ENCODE data around the gene CDK5RAP2.

The CDK5RAP2 gene

GRCh38 chr9:120424248-120424647, 155.7 kb downstream of the CDK5RAP2 start:
- no peak overlapping the region for H3K4me2 ChIP-seq (ENCODE audit: insufficient read depth, low read length)
- no peak overlapping the region for H3K4me3 ChIP-seq (ENCODE audit: low read depth in 1 of 2, low read length in 2 of 2)
- H3K9ac ChIP-seq (ENCODE audit: low read depth, low read length) = no peak overlapping the region
- H3K9me3 ChIP-seq (ENCODE audit: insufficient read depth, low read length, severe bottlenecking) = no peaks in the 10 kb centered on the region
- peaks cover 77% of the 10 kb centered on the region for H3K36me3 ChIP-seq (ENCODE audit: insufficient read depth, low read length)
- no peak overlapping the region for H3K27ac ChIP-seq (ENCODE audit: low read length)
- ATAC-seq (ENCODE audit: insufficient read depth, low read depth) (no peak), DNase-seq (no peak)
- TF ChIP-seq EZH2 (IDR thresholded peaks at IDR 0.05; ENCODE audit: borderline replicate concordance, low read depth, low read length, severe bottlenecking) (no peak), CTCF (IDR thresholded peaks at IDR 0.05; ENCODE audit: borderline replicate concordance, extremely low read depth, low read length, poor library complexity, severe bottlenecking) (no peak)
- peaks cover 3% of the 10 kb centered on the region; the same call in 1 of the 2 replicates for H3K79me2 ChIP-seq (ENCODE audit: insufficient read depth, low read length)
- H2AFZ ChIP-seq (ENCODE audit: low read depth, low read length) = no peak overlapping the region
- H3K4me1 ChIP-seq (ENCODE audit: insufficient read depth, low read length) = no peaks in the 10 kb centered on the region
- H3K27me3 ChIP-seq (ENCODE audit: insufficient read depth, low read length, poor library complexity) = no peaks in the 10 kb centered on the region
- H4K20me1 ChIP-seq (ENCODE audit: insufficient read depth, low read length) = no peaks in the 10 kb centered on the region

GRCh38 chr9:120423812-120424211, 156.2 kb downstream of the CDK5RAP2 start:
- H3K4me3 ChIP-seq (ENCODE audit: low read depth in 1 of 2, low read length in 2 of 2) = no peak overlapping the region
- H3K9ac ChIP-seq (ENCODE audit: low read depth, low read length) = no peak overlapping the region
- no peak overlapping the region for H2AFZ ChIP-seq (ENCODE audit: low read depth, low read length)
- peaks cover 3% of the 10 kb centered on the region; the same call in 1 of the 2 replicates for H3K79me2 ChIP-seq (ENCODE audit: insufficient read depth, low read length)
- DNase-seq = no peak
- no peak overlapping the region for H3K27ac ChIP-seq (ENCODE audit: low read length)
- H3K4me1 ChIP-seq (ENCODE audit: insufficient read depth, low read length) = no peaks in the 10 kb centered on the region
- no peaks in the 10 kb centered on the region for H3K9me3 ChIP-seq (ENCODE audit: insufficient read depth, low read length, severe bottlenecking)
- ATAC-seq (ENCODE audit: insufficient read depth, low read depth) = no peak
- TF ChIP-seq CTCF (IDR thresholded peaks at IDR 0.05; ENCODE audit: borderline replicate concordance, extremely low read depth, low read length, poor library complexity, severe bottlenecking) (no peak), EZH2 (IDR thresholded peaks at IDR 0.05; ENCODE audit: borderline replicate concordance, low read depth, low read length, severe bottlenecking) (no peak)
- H3K36me3 ChIP-seq (ENCODE audit: insufficient read depth, low read length) = peaks cover 80% of the 10 kb centered on the region
- no peak overlapping the region for H3K4me2 ChIP-seq (ENCODE audit: insufficient read depth, low read length)
- H3K27me3 ChIP-seq (ENCODE audit: insufficient read depth, low read length, poor library complexity) = no peaks in the 10 kb centered on the region
- no peaks in the 10 kb centered on the region for H4K20me1 ChIP-seq (ENCODE audit: insufficient read depth, low read length)

- Histone ChIP-seq H4K20me1 (ENCODE audit: insufficient read depth, low read length) (no peaks in the 10 kb centered on the region), H2AFZ (ENCODE audit: low read depth, low read length) (no peak overlapping the region), H3K4me3 (ENCODE audit: low read depth in 1 of 2, low read length in 2 of 2) (no peak overlapping the region), H3K4me2 (ENCODE audit: insufficient read depth, low read length) (no peak overlapping the region), H3K79me2 (ENCODE audit: insufficient read depth, low read length) (no peaks in the 10 kb centered on the region), H3K36me3 (ENCODE audit: insufficient read depth, low read length) (peaks cover 92% of the 10 kb centered on the region), H3K27me3 (ENCODE audit: insufficient read depth, low read length, poor library complexity) (no peaks in the 10 kb centered on the region), H3K4me1 (ENCODE audit: insufficient read depth, low read length) (no peaks in the 10 kb centered on the region), H3K9me3 (ENCODE audit: insufficient read depth, low read length, severe bottlenecking) (no peaks in the 10 kb centered on the region), H3K27ac (ENCODE audit: low read length) (no peak overlapping the region), H3K9ac (ENCODE audit: low read depth, low read length) (no peak overlapping the region)
- TF ChIP-seq CTCF (IDR thresholded peaks at IDR 0.05; ENCODE audit: borderline replicate concordance, extremely low read depth, low read length, poor library complexity, severe bottlenecking) (no peak), EZH2 (IDR thresholded peaks at IDR 0.05; ENCODE audit: borderline replicate concordance, low read depth, low read length, severe bottlenecking) (no peak)
- ATAC-seq (ENCODE audit: insufficient read depth, low read depth) = no peak
- DNase-seq = no peak
Observed at GRCh38 chr9:120421977-120422376, 158.0 kb downstream of the CDK5RAP2 start.

- no peak for TF ChIP-seq CTCF (IDR thresholded peaks at IDR 0.05; ENCODE audit: borderline replicate concordance, extremely low read depth, low read length, poor library complexity, severe bottlenecking)
- TF ChIP-seq EZH2 (IDR thresholded peaks at IDR 0.05; ENCODE audit: borderline replicate concordance, low read depth, low read length, severe bottlenecking) = no peak
- no peaks in the 10 kb centered on the region for H3K79me2 ChIP-seq (ENCODE audit: insufficient read depth, low read length)
- H4K20me1 ChIP-seq (ENCODE audit: insufficient read depth, low read length) = no peaks in the 10 kb centered on the region
- no peak overlapping the region for H3K4me2 ChIP-seq (ENCODE audit: insufficient read depth, low read length)
- H3K4me3 ChIP-seq (ENCODE audit: low read depth in 1 of 2, low read length in 2 of 2) = no peak overlapping the region
- DNase-seq (no peak), ATAC-seq (ENCODE audit: insufficient read depth, low read depth) (no peak)
- no peak overlapping the region for H2AFZ ChIP-seq (ENCODE audit: low read depth, low read length)
- H3K9me3 ChIP-seq (ENCODE audit: insufficient read depth, low read length, severe bottlenecking) = no peaks in the 10 kb centered on the region
- H3K36me3 ChIP-seq (ENCODE audit: insufficient read depth, low read length) = peaks cover 81% of the 10 kb centered on the region
- H3K27me3 ChIP-seq (ENCODE audit: insufficient read depth, low read length, poor library complexity) = no peaks in the 10 kb centered on the region
- H3K27ac ChIP-seq (ENCODE audit: low read length) = no peak overlapping the region
- H3K9ac ChIP-seq (ENCODE audit: low read depth, low read length) = no peak overlapping the region
- no peaks in the 10 kb centered on the region for H3K4me1 ChIP-seq (ENCODE audit: insufficient read depth, low read length)
Observed at GRCh38 chr9:120418315-120418714, 161.7 kb downstream of the CDK5RAP2 start.
